ENCODE results near the gene STX12.

DNA sequence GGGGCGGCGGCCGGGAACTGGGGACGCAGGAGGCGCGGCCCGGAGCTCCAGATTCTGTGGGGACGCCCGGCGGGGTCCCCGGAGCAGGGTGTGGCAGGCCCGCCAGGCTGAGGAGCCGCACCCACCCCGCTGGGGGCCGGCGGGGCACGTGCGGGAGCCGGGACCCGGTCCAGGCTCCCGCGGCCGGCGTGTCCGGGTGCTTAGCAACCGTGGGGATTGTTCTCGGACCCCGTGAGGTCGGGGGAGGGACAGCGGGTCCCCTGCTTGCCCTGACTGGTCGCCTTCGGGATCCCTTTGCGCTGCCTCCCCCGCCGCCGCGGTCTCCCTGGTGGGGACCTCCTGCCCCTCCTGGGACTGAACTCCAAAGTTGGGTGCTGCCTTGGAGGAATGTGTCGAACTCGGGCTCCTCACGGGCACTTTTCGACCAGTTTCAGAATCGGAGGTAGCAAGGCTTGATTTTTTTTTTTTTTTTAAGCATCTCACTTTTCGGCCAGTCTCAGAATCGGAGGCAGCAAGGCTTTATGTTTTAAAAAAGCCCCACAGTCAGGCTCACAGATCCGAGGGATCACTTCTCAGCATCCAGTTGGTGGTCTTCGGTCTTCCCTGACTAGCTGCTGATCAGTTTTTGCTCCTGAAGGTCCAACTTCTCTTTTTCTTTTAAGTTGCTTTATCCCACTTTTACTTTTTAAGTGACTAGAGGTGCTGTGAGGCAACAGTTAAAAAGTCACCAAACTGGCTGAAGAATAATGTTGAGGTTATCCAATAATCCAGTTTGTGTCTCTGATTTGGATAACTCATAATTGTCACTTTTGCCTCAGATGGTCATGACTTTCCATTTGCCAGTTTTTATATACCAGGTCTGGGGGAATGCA lies 46.6 kb upstream of the STX12 start:
- TF ChIP-seq, protein P1, sequence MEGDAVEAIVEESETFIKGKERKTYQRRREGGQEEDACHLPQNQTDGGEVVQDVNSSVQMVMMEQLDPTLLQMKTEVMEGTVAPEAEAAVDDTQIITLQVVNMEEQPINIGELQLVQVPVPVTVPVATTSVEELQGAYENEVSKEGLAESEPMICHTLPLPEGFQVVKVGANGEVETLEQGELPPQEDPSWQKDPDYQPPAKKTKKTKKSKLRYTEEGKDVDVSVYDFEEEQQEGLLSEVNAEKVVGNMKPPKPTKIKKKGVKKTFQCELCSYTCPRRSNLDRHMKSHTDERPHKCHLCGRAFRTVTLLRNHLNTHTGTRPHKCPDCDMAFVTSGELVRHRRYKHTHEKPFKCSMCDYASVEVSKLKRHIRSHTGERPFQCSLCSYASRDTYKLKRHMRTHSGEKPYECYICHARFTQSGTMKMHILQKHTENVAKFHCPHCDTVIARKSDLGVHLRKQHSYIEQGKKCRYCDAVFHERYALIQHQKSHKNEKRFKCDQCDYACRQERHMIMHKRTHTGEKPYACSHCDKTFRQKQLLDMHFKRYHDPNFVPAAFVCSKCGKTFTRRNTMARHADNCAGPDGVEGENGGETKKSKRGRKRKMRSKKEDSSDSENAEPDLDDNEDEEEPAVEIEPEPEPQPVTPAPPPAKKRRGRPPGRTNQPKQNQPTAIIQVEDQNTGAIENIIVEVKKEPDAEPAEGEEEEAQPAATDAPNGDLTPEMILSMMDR (IDR thresholded peaks at IDR 0.05): no peak
- TF ChIP-seq POLR2A (IDR thresholded peaks at IDR 0.05): no peak
